HG03097 (cell line): Measurements from ENCODE around the gene AADACL4.
"Not testable (repeated sequence)": the region's sequence is repeated elsewhere in the genome, so short reads cannot be mapped to it uniquely, and the experiment has no call there.

ENCODE experiments used
- ATAC-seq: cut with Tn5 transposase; IDR thresholded peaks from one replicate; pipeline ENCODE4 v1.9.1; 2021; ENCODE audit not compliant: unreplicated experiment, low FRiP score

AADACL4 gene

GRCh38 chr1:12656575-12656974 lies 12.7 kb downstream of the AADACL4 start:
- no peak for ATAC-seq

GRCh38 chr1:12657060-12657884 lies 13.4 kb downstream of the AADACL4 start:
- ATAC-seq: no peak

- ATAC-seq: not testable (repeated sequence)
These were observed 14.1 kb downstream of the AADACL4 start for GRCh38 chr1:12657885-12658512.

GRCh38 chr1:12658531-12659453 lies 14.9 kb downstream of the AADACL4 start:
- ATAC-seq: no peak

- no peak for ATAC-seq
These were observed 17.8 kb downstream of the AADACL4 start for GRCh38 chr1:12661606-12662219.

GRCh38 chr1:12662556-12662955 lies 18.7 kb downstream of the AADACL4 start:
- no peak for ATAC-seq

- ATAC-seq: no peak
These were observed 21.6 kb downstream of the AADACL4 start for GRCh38 chr1:12665511-12665910.

GRCh38 chr1:12666141-12666735 lies 22.4 kb downstream of the AADACL4 start:
- ATAC-seq: no peak

- no peak for ATAC-seq
These were observed 25.7 kb downstream of the AADACL4 start for GRCh38 chr1:12669529-12670068.

GRCh38 chr1:12674358-12674757 lies 30.5 kb downstream of the AADACL4 start:
- ATAC-seq: no peak

- ATAC-seq: not testable (repeated sequence)
These were observed 32.2 kb downstream of the AADACL4 start for GRCh38 chr1:12676122-12676521.

GRCh38 chr1:12677565-12677964 lies 33.7 kb downstream of the AADACL4 start:
- no peak for ATAC-seq

GRCh38 chr1:12678350-12678749 lies 34.5 kb downstream of the AADACL4 start:
- ATAC-seq: no peak

GRCh38 chr1:12678820-12679219 lies 34.9 kb downstream of the AADACL4 start:
- ATAC-seq: no peak

GRCh38 chr1:12690156-12690555 lies 46.3 kb downstream of the AADACL4 start:
- no peak for ATAC-seq

- ATAC-seq: no peak
These were observed 49.3 kb downstream of the AADACL4 start for GRCh38 chr1:12692967-12693782.

GRCh38 chr1:12696658-12697057 lies 52.8 kb downstream of the AADACL4 start:
- ATAC-seq: no peak

- no peak for ATAC-seq
These were observed 53.5 kb downstream of the AADACL4 start for GRCh38 chr1:12697397-12697796.

GRCh38 chr1:12703821-12704451 lies 60.1 kb downstream of the AADACL4 start:
- no peak for ATAC-seq
